OCI-LY1 (cell line): Measurements from ENCODE around the gene PRKG1.

Experiments
- H2AFZ ChIP-seq: fragments of 200-600 bp; sonication (generic), shearing (Covaris generic); 2 replicates; pipeline ENCODE4 v1.6.0; 2014; ENCODE audit warnings: antibody characterized with exemption, mild to moderate bottlenecking, low read length
- H3F3A ChIP-seq: fragments of 200-600 bp; sonication (generic), shearing (Covaris generic); 2 replicates; pipeline ENCODE4 v1.6.0; 2014; ENCODE audit warnings: mild to moderate bottlenecking, antibody characterized with exemption, low read length, moderate library complexity; ENCODE audit not compliant: insufficient read depth
- H3K27ac ChIP-seq: fragments of 200-600 bp; sonication (generic); 2 replicates; pipeline ENCODE4 v1.5.1; 2014; ENCODE audit warnings: low read length, mixed run types, mild to moderate bottlenecking, low read depth; ENCODE audit not compliant: poor library complexity, severe bottlenecking
- H3K27me3 ChIP-seq: fragments of 200-600 bp; sonication (generic); 2 replicates; pipeline ENCODE4 v1.6.0; 2014; ENCODE audit warnings: antibody characterized with exemption, mild to moderate bottlenecking, low read length, moderate library complexity; ENCODE audit not compliant: insufficient read depth
- H3K36me3 ChIP-seq: fragments of 200-600 bp; sonication (generic); 2 replicates; pipeline ENCODE4 v1.6.1; 2014; ENCODE audit warnings: mild to moderate bottlenecking, antibody characterized with exemption, low read length, moderate library complexity, mixed read lengths; ENCODE audit not compliant: insufficient read depth
- H3K4me1 ChIP-seq: fragments of 200-600 bp; sonication (generic); 2 replicates; pipeline ENCODE4 v1.5.1; 2014; ENCODE audit warnings: mild to moderate bottlenecking, low read length, moderate library complexity; ENCODE audit not compliant: insufficient read depth, severe bottlenecking
- H3K4me2 ChIP-seq: fragments of 200-600 bp; sonication (generic), shearing (Covaris generic); 2 replicates; pipeline ENCODE4 v1.6.1; 2014; ENCODE audit warnings: low read length
- H3K4me3 ChIP-seq: fragments of 200-600 bp; sonication (generic); 2 replicates; pipeline ENCODE4 v1.5.1; 2014; ENCODE audit warnings: low read length, low read depth, mild to moderate bottlenecking, mixed read lengths; ENCODE audit not compliant: poor library complexity, severe bottlenecking
- H3K79me2 ChIP-seq: fragments of 200-600 bp; shearing (Covaris generic); 2 replicates; pipeline ENCODE4 v1.6.1; 2016; ENCODE audit warnings: mixed run types, low read length, mixed read lengths; ENCODE audit not compliant: insufficient read depth
- H3K9ac ChIP-seq: fragments of 200-600 bp; sonication (generic), shearing (Covaris generic); 2 replicates; pipeline ENCODE4 v1.6.1; 2014; ENCODE audit warnings: mild to moderate bottlenecking, low read length, mixed read lengths
- H3K9me2 ChIP-seq: fragments of 200-600 bp; sonication (generic), shearing (Covaris generic); 2 replicates; pipeline ENCODE4 v1.6.1; 2014; ENCODE audit warnings: low read depth, mild to moderate bottlenecking, low read length, mixed read lengths
- H3K9me3 ChIP-seq: fragments of 200-600 bp; shearing (Covaris generic); 2 replicates; pipeline ENCODE4 v1.6.1; 2014; ENCODE audit warnings: low read length, mixed read lengths
- H4K20me1 ChIP-seq: fragments of 200-600 bp; sonication (generic), shearing (Covaris generic); 2 replicates; pipeline ENCODE4 v1.6.0; 2016; ENCODE audit warnings: mild to moderate bottlenecking, low read length; ENCODE audit not compliant: insufficient read depth
- EZH2 ChIP-seq: fragments of 200-600 bp; sonication (generic), shearing (Covaris generic); IDR thresholded peaks from 2 replicates; pipeline ENCODE4 v1.8.0; 2017; ENCODE audit warnings: borderline replicate concordance, mixed run types, mild to moderate bottlenecking, antibody characterized with exemption, low read length, moderate library complexity, mixed read lengths
- TF ChIP-seq, protein P1 (sequence below): fragments of 200-600 bp; sonication (generic), shearing (Covaris generic); IDR thresholded peaks from 2 replicates; pipeline ENCODE4 v1.5.1; 2017; ENCODE audit warnings: mild to moderate bottlenecking, antibody characterized with exemption, low read length, moderate library complexity, mixed read lengths

PRKG1 gene

GRCh38 chr10:51106311-51106945 is 32.1 kb downstream of the PRKG1 start:
- Histone ChIP-seq H3K9me3 (no peaks in the 10 kb centered on the region), H3K9ac (no peak overlapping the region), H3K4me2 (no peak overlapping the region), H3K27ac (no peak overlapping the region), H3K27me3 (no peaks in the 10 kb centered on the region), H3K36me3 (no peaks in the 10 kb centered on the region), H3K79me2 (no peaks in the 10 kb centered on the region), H3K9me2 (no peaks in the 10 kb centered on the region), H3F3A (no peaks in the 10 kb centered on the region), H3K4me3 (no peak overlapping the region), H2AFZ (no peak overlapping the region), H4K20me1 (no peaks in the 10 kb centered on the region), H3K4me1 (no peaks in the 10 kb centered on the region)
- no peak for TF ChIP-seq EZH2
- TF ChIP-seq, protein P1, sequence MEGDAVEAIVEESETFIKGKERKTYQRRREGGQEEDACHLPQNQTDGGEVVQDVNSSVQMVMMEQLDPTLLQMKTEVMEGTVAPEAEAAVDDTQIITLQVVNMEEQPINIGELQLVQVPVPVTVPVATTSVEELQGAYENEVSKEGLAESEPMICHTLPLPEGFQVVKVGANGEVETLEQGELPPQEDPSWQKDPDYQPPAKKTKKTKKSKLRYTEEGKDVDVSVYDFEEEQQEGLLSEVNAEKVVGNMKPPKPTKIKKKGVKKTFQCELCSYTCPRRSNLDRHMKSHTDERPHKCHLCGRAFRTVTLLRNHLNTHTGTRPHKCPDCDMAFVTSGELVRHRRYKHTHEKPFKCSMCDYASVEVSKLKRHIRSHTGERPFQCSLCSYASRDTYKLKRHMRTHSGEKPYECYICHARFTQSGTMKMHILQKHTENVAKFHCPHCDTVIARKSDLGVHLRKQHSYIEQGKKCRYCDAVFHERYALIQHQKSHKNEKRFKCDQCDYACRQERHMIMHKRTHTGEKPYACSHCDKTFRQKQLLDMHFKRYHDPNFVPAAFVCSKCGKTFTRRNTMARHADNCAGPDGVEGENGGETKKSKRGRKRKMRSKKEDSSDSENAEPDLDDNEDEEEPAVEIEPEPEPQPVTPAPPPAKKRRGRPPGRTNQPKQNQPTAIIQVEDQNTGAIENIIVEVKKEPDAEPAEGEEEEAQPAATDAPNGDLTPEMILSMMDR = no peak

DNA sequence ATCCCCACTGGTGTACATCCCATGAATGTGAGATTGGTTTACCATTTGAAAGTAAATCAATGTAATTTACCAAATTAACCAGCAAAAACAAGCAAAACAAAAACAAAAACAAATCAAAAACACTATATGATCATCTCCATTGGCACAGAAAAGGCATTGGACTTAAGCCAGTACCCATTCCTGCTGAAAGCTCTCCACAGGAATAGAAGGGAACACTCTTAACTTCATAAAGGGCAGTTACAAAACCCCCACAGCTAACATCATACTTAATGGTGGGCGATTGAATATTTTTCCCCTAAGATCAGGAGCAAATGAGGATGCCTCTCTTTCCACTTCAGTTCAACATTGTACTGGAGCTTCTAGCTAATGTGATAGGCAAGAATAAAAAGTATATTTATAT is 34.1 kb downstream of the PRKG1 start:
- TF ChIP-seq, protein P1 = no peak
- TF ChIP-seq EZH2 = no peak
- H2AFZ ChIP-seq = no peak overlapping the region
- no peaks in the 10 kb centered on the region for H3F3A ChIP-seq
- H4K20me1 ChIP-seq = no peaks in the 10 kb centered on the region
- H3K4me2 ChIP-seq = no peak overlapping the region
- no peaks in the 10 kb centered on the region for H3K9me2 ChIP-seq
- no peaks in the 10 kb centered on the region for H3K27me3 ChIP-seq
- H3K79me2 ChIP-seq = no peaks in the 10 kb centered on the region
- H3K4me3 ChIP-seq = no peak overlapping the region
- no peak overlapping the region for H3K27ac ChIP-seq
- H3K36me3 ChIP-seq = no peaks in the 10 kb centered on the region
- H3K9ac ChIP-seq = no peak overlapping the region
- no peaks in the 10 kb centered on the region for H3K4me1 ChIP-seq
- no peaks in the 10 kb centered on the region for H3K9me3 ChIP-seq

DNA sequence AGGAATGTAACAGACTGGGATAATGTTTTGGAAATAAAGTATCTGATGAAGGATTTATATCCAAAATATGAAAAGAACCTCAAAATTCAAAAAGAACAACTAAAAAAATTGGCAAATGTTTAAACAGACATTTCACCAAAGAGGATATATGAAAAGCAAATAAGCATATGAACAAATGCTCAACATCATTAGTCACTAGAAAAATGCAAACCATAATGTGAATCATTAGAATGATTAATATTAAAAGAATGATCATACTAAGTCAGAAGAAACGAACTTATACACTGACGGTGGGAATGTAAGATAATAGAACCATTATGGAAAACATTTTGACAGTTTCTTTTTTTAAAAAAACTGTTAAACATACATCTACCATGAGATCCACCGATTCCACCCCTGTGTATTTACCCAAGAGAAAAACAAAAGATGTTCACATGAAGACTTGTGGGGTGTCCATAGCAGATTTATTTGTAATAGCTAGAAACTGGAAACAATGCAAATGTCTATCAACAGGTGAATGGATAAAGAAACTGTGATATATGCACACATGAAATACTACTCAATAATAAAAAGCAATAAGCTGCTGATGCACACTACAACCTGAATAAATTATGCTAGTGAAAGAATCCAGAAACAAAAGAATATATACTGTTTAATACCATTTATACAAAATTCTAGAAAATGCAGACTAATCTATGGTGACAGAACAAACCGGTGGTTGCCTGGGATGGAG is 35.7 kb downstream of the PRKG1 start:
- Histone ChIP-seq H3K4me2 (no peak overlapping the region), H3K9me2 (no peaks in the 10 kb centered on the region), H4K20me1 (no peaks in the 10 kb centered on the region), H3K27me3 (no peaks in the 10 kb centered on the region), H3K9ac (no peak overlapping the region), H3K79me2 (no peaks in the 10 kb centered on the region), H3K27ac (no peak overlapping the region), H2AFZ (no peak overlapping the region), H3K9me3 (no peaks in the 10 kb centered on the region), H3F3A (no peaks in the 10 kb centered on the region), H3K36me3 (no peaks in the 10 kb centered on the region), H3K4me3 (no peak overlapping the region), H3K4me1 (no peaks in the 10 kb centered on the region)
- TF ChIP-seq EZH2 = no peak
- TF ChIP-seq, protein P1 = no peak
